ENCODE data around the gene CCR5. TPM values are rescaled to one million over a fixed set of nuclear protein-coding genes. Genes with fewer than 3 reads are reported as not detected.

Gene CCR5
- total RNA-seq, 4 donors from 2014 or later, result 0.66 to 1.7 (median 1.1) TPM

- no peaks in the 10 kb centered on the region for H3K36me3 ChIP-seq
- no peaks in the 10 kb centered on the region for H3K27me3 ChIP-seq
- H3K4me1 ChIP-seq, result peaks cover 0 to 17% (median 3%) of the 10 kb centered on the region in 4 donors
- no peak overlapping the region for H3K4me3 ChIP-seq
- H3K27ac ChIP-seq, result peak overlapping the region; percentile 10 to 56 (median 35)
- TF ChIP-seq POLR2A (IDR thresholded peaks at IDR 0.05), result no peak
- TF ChIP-seq, protein P1, sequence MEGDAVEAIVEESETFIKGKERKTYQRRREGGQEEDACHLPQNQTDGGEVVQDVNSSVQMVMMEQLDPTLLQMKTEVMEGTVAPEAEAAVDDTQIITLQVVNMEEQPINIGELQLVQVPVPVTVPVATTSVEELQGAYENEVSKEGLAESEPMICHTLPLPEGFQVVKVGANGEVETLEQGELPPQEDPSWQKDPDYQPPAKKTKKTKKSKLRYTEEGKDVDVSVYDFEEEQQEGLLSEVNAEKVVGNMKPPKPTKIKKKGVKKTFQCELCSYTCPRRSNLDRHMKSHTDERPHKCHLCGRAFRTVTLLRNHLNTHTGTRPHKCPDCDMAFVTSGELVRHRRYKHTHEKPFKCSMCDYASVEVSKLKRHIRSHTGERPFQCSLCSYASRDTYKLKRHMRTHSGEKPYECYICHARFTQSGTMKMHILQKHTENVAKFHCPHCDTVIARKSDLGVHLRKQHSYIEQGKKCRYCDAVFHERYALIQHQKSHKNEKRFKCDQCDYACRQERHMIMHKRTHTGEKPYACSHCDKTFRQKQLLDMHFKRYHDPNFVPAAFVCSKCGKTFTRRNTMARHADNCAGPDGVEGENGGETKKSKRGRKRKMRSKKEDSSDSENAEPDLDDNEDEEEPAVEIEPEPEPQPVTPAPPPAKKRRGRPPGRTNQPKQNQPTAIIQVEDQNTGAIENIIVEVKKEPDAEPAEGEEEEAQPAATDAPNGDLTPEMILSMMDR (IDR thresholded peaks at IDR 0.05), result no peak
- no peaks in the 10 kb centered on the region for H3K9me3 ChIP-seq
- no peak for DNase-seq
Observed at GRCh38 chr3:46348823-46349482, 21.8 kb upstream of the CCR5 start.

DNA sequence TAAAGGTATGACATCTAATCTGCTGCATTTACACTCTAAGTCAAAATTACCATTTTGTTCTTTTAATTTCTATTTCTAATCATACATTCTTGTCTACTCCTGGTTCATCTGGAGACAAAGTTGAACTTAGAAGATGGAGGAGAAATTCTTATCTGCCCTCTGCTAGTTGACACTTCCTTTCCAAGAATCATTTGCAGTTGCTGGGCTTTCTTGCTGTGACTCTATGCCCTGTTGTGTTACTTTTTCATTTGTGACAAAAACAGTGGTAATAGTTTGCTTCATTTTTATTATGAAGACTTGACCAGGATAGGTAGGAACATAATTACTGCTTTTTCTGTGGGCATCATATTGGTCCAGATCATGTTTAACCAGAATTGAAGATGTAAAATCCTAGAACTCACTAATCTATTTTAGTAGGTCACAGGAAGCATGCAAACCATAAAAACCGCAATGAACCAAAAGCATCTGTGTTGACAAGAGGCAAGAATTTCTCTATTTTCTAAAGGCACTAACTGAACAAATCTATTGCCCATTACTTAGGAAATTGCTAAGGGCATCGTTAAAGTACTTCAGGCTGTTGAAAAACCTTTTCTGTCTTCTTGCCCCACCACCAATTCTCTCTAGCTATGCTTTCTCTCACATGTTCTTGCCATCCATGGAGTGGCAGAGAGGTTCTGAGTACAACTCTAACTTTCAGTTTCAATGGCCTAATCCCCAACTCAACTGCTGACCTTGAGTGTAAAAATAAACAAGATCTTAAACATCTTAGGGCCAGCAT is 21.1 kb upstream of the CCR5 start:
- no peak for DNase-seq
- TF ChIP-seq, protein P1 (IDR thresholded peaks at IDR 0.05), result no peak
- TF ChIP-seq POLR2A (IDR thresholded peaks at IDR 0.05), result no peak
- H3K9me3 ChIP-seq, result no peaks in the 10 kb centered on the region

GRCh38 chr3:46350262-46350565 is 20.5 kb upstream of the CCR5 start:
- Histone ChIP-seq H3K36me3 (no peaks in the 10 kb centered on the region), H3K27ac (peak overlapping the region; percentile 24 to 56 (median 41)), H3K9me3 (no peaks in the 10 kb centered on the region), H3K27me3 (no peaks in the 10 kb centered on the region), H3K4me1 (peaks cover 0 to 17% (median 3%) of the 10 kb centered on the region in 4 donors), H3K4me3 (no peak overlapping the region)
- no peak for TF ChIP-seq POLR2A (IDR thresholded peaks at IDR 0.05)
- TF ChIP-seq, protein P1 (IDR thresholded peaks at IDR 0.05), result no peak
- DNase-seq, result no peak

More for the DNA sequence above, 21.1 kb upstream of the CCR5 start:
- H3K4me1 ChIP-seq, result peaks cover 0 to 17% (median 3%) of the 10 kb centered on the region in 4 donors
- H3K27me3 ChIP-seq, result no peaks in the 10 kb centered on the region
- H3K4me3 ChIP-seq, result no peak overlapping the region
- peak overlapping the region; percentile 24 to 56 (median 41) for H3K27ac ChIP-seq
- H3K36me3 ChIP-seq, result no peaks in the 10 kb centered on the region

- no peak for DNase-seq
- H3K27me3 ChIP-seq, result no peaks in the 10 kb centered on the region
- no peak overlapping the region for H3K27ac ChIP-seq
- H3K4me3 ChIP-seq, result no peak overlapping the region
- H3K36me3 ChIP-seq, result no peaks in the 10 kb centered on the region
- TF ChIP-seq, protein P1 (IDR thresholded peaks at IDR 0.05), result no peak
- no peak for TF ChIP-seq POLR2A (IDR thresholded peaks at IDR 0.05)
- H3K4me1 ChIP-seq, result peaks cover 0 to 17% (median 3%) of the 10 kb centered on the region in 4 donors
- H3K9me3 ChIP-seq, result no peaks in the 10 kb centered on the region
Observed at GRCh38 chr3:46351646-46352045, 19.1 kb upstream of the CCR5 start.

DNA sequence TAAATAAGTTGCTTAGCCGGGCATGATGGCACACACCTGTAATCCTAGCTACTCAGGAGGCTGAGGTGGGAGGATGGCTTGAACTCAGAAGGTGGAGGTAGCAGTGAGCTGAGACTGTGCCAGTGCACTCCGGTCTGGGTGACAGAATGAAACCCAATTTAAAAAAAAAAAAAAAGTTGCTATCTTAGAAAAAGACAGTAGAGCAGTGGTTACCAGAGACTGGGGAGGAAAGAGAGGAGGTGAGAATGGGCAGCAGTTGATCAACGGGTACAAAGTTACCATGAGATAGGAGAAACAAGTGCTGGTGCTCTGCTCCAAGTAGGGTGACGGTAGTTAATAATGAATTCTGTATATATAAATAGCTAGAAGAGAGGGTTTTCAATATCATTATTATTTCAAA is 17.7 kb upstream of the CCR5 start:
- no peak overlapping the region for H3K27ac ChIP-seq
- TF ChIP-seq, protein P1 (IDR thresholded peaks at IDR 0.05), result no peak
- no peak for DNase-seq

More for the DNA sequence above, 17.7 kb upstream of the CCR5 start:
- Histone ChIP-seq H3K4me3 (no peak overlapping the region), H3K4me1 (peaks cover 0 to 17% (median 3%) of the 10 kb centered on the region in 4 donors), H3K36me3 (no peaks in the 10 kb centered on the region), H3K27me3 (no peaks in the 10 kb centered on the region), H3K9me3 (no peaks in the 10 kb centered on the region)

Data from Peyer's patch (tissue), 4 donors.